ENCODE data around the gene ZZZ3.
"Not testable (repeated sequence)": the region's sequence is repeated elsewhere in the genome, so short reads cannot be mapped to it uniquely, and the experiment has no call there.

Gene ZZZ3

DNA sequence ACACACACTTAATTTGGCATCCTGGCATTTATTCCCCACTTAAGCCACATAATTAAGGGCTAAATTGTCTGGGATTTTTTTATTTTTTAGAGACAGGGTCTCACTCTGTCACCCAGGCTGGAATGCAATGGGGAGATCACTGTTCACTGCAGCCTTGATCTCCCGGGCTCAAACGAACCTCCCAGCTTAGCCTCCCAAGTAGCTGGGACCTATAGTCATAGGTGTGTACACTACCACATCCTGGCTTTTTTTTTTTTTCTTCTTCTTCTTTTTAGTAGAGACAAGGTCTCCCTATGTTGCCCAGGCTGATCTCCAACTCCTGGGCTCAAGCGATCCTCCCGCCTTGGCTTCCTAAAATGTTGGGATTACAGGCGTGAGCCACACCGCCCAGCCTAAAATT lies 24.2 kb downstream of the ZZZ3 start:
- ChIA-PET CTCF (interaction anchor here (0.5 to 1.5 kb wide), 3 partner anchors 11 to 1369 kb away, joined by 3 to 4 read pairs (median 3); no protein-coding TSS in a partner anchor), POLR2A (no interaction called here)
- Histone ChIP-seq H3K27me3 (replicated peaks in 2 of 5; ENCODE audit: control insufficient read depth in 4 of 5, insufficient read depth in 5 of 5, low read length in 4 of 5) (no peaks in the 10 kb centered on the region), H3K9me3 (ENCODE audit: control extremely low read depth in 1 of 5, control insufficient read depth in 4 of 5, insufficient read depth in 2 of 5, low read depth in 1 of 5, low read length in 4 of 5) (no peaks in the 10 kb centered on the region), H3K4me1 (ENCODE audit: control extremely low read depth in 1 of 4, control insufficient read depth in 4 of 4, insufficient read depth in 4 of 4, low read length in 3 of 4) (no peaks in the 10 kb centered on the region), H3K27ac (ENCODE audit: insufficient read depth in 1 of 2, low read depth in 1 of 2, low read length in 2 of 2, poor library complexity in 1 of 2, severe bottlenecking in 2 of 2) (no peak overlapping the region), H3K4me3 (ENCODE audit: control insufficient read depth in 1 of 7, extremely low read depth in 1 of 7, insufficient read depth in 4 of 7, low read depth in 2 of 7, low read length in 6 of 7) (no peak overlapping the region), H3K36me3 (ENCODE audit: control insufficient read depth in 4 of 4, insufficient read depth in 4 of 4, low read length in 3 of 4) (peaks cover 0 to 9% (median 8%) of the 10 kb centered on the region in 4 experiments)
- no peak for DNase-seq
- whole genome bisulfite sequencing (ENCODE audit: insufficient coverage) = no CpG with 5 or more reads among the region's 6 CpGs

DNA sequence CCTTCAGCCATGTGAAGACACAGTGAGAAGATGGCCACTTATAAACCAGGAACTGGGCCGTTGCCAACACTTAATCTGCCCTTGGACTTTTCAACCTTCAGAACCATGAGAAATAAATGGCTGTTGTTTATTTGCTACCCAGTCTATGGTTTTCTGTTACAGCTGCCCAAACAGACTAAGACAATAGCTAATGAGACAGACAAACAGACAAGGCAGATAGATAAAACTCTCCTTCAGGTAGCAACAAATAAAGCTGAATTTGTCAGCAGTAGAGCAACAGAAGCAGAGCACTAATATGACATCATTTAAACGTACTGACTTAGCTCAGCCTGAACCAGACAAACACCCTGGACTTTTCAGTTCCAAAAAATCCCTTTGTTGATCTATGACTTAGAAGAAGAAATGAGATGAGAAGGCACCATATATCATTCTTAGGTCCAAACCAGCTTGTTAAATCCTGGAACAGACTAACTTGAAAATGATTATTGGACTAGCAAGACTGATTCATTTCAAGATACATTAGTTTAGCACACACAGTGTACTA lies 27.0 kb downstream of the ZZZ3 start:
- no CpG with 5 or more reads among the region's 2 CpGs for WGBS (ENCODE audit: insufficient coverage)
- H3K4me1 ChIP-seq (ENCODE audit: control extremely low read depth in 1 of 4, control insufficient read depth in 4 of 4, insufficient read depth in 4 of 4, low read length in 3 of 4) = no peaks in the 10 kb centered on the region
- no peak overlapping the region for H3K4me3 ChIP-seq (ENCODE audit: control insufficient read depth in 1 of 7, extremely low read depth in 1 of 7, insufficient read depth in 4 of 7, low read depth in 2 of 7, low read length in 6 of 7)
- no peak for DNase-seq
- H3K36me3 ChIP-seq (ENCODE audit: control insufficient read depth in 4 of 4, insufficient read depth in 4 of 4, low read length in 3 of 4) = peaks cover 7 to 26% (median 16%) of the 10 kb centered on the region in 4 experiments
- ChIA-PET POLR2A (no interaction called here), CTCF (no interaction called here)
- H3K27ac ChIP-seq (ENCODE audit: insufficient read depth in 1 of 2, low read depth in 1 of 2, low read length in 2 of 2, poor library complexity in 1 of 2, severe bottlenecking in 2 of 2) = no peak overlapping the region
- H3K9me3 ChIP-seq (ENCODE audit: control extremely low read depth in 1 of 5, control insufficient read depth in 4 of 5, insufficient read depth in 2 of 5, low read depth in 1 of 5, low read length in 4 of 5) = peaks cover 0 to 10% (median 3%) of the 10 kb centered on the region in 5 experiments
- no peaks in the 10 kb centered on the region for H3K27me3 ChIP-seq (replicated peaks in 2 of 5; ENCODE audit: control insufficient read depth in 4 of 5, insufficient read depth in 5 of 5, low read length in 4 of 5)

DNA sequence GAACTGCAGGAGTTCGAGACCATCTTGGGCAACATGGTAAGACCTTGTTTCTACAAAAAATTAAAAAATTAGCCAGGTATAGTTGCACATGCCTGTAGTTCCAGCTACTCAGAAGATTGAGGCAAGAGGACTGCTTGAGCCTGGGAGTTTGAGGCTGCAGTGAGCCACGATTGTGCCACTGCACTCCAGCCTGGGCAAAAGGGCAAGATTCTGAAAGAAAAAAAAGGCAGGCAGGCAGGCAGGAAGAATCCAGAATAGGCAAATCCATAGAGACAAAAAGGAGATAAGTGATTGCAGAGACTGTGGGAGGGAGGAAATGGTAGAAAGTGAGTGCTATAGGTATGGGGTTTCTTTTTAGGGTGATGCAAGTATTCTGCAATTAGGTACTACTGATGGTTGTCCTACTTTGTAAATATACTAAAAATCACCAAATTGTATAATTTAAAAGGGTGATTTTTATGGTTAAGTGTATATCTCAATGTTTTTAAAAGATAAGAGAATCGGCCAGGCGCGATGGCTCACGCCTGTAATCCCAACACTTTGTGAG lies 29.4 kb downstream of the ZZZ3 start:
- CTCF ChIA-PET = no interaction called here

DNA sequence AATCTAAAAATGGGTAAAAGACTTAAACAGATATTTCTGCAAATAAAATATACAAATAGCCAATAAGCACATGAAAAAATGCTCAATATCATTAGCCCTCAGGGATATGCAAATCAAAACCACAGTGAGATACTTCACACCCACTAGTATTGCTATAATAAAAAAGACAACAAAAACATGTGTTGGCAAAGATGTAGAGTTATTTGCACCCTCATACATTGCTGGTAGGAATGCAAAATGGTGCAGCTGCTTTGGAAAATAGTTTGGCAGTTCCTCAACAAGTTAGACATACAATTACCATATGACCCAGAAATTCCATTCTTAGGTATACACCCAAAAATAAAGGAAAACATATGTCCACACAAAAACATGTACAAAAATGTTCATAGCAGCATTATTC lies 30.2 kb downstream of the ZZZ3 start:
- Histone ChIP-seq H3K36me3 (ENCODE audit: control insufficient read depth in 4 of 4, insufficient read depth in 4 of 4, low read length in 3 of 4) (peaks cover 10 to 40% (median 21%) of the 10 kb centered on the region in 4 experiments), H3K4me3 (ENCODE audit: control insufficient read depth in 1 of 7, extremely low read depth in 1 of 7, insufficient read depth in 4 of 7, low read depth in 2 of 7, low read length in 6 of 7) (no peak overlapping the region), H3K27me3 (replicated peaks in 2 of 5; ENCODE audit: control insufficient read depth in 4 of 5, insufficient read depth in 5 of 5, low read length in 4 of 5) (no peaks in the 10 kb centered on the region), H3K9me3 (ENCODE audit: control extremely low read depth in 1 of 5, control insufficient read depth in 4 of 5, insufficient read depth in 2 of 5, low read depth in 1 of 5, low read length in 4 of 5) (peaks cover 7 to 33% (median 16%) of the 10 kb centered on the region in 5 experiments), H3K27ac (ENCODE audit: insufficient read depth in 1 of 2, low read depth in 1 of 2, low read length in 2 of 2, poor library complexity in 1 of 2, severe bottlenecking in 2 of 2) (no peak overlapping the region), H3K4me1 (ENCODE audit: control extremely low read depth in 1 of 4, control insufficient read depth in 4 of 4, insufficient read depth in 4 of 4, low read length in 3 of 4) (no peaks in the 10 kb centered on the region)
- POLR2A ChIA-PET = no interaction called here
- CTCF ChIA-PET = no interaction called here
- no peak for DNase-seq

More for the DNA sequence above, 29.4 kb downstream of the ZZZ3 start:
- no peak overlapping the region for H3K4me3 ChIP-seq (ENCODE audit: control insufficient read depth in 1 of 7, extremely low read depth in 1 of 7, insufficient read depth in 4 of 7, low read depth in 2 of 7, low read length in 6 of 7)
- H3K27ac ChIP-seq (ENCODE audit: insufficient read depth in 1 of 2, low read depth in 1 of 2, low read length in 2 of 2, poor library complexity in 1 of 2, severe bottlenecking in 2 of 2) = no peak overlapping the region
- POLR2A ChIA-PET = no interaction called here
- no peaks in the 10 kb centered on the region for H3K4me1 ChIP-seq (ENCODE audit: control extremely low read depth in 1 of 4, control insufficient read depth in 4 of 4, insufficient read depth in 4 of 4, low read length in 3 of 4)
- H3K36me3 ChIP-seq (ENCODE audit: control insufficient read depth in 4 of 4, insufficient read depth in 4 of 4, low read length in 3 of 4) = peaks cover 10 to 35% (median 21%) of the 10 kb centered on the region in 4 experiments
- H3K9me3 ChIP-seq (ENCODE audit: control extremely low read depth in 1 of 5, control insufficient read depth in 4 of 5, insufficient read depth in 2 of 5, low read depth in 1 of 5, low read length in 4 of 5) = peaks cover 7 to 28% (median 15%) of the 10 kb centered on the region in 5 experiments
- 100% methylated on average over 2 of the region's 6 CpGs for WGBS (ENCODE audit: insufficient coverage)
- H3K27me3 ChIP-seq (replicated peaks in 2 of 5; ENCODE audit: control insufficient read depth in 4 of 5, insufficient read depth in 5 of 5, low read length in 4 of 5) = no peaks in the 10 kb centered on the region
- no peak for DNase-seq

DNA sequence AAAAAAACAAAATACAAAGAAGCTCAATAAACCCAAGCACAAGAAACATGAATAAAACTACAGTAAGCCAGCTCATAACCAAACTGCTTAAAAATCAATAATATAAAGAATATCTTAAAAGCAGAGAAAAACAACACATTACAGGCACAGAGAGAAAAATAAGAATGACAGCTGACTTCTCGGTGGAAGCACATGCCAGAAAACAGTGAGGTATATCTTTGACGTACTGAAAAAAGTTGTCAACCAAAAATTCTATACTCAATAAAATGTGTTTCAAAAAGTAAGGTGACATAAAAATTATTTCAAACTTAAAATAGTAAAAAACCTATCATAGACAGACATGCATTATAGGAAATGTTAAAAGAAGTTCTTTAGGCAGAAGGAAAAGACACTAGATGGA lies 33.3 kb downstream of the ZZZ3 start:
- peaks cover 7 to 39% (median 16%) of the 10 kb centered on the region in 5 experiments for H3K9me3 ChIP-seq (ENCODE audit: control extremely low read depth in 1 of 5, control insufficient read depth in 4 of 5, insufficient read depth in 2 of 5, low read depth in 1 of 5, low read length in 4 of 5)
- POLR2A ChIA-PET = no interaction called here
- peaks cover 14 to 46% (median 32%) of the 10 kb centered on the region in 4 experiments for H3K36me3 ChIP-seq (ENCODE audit: control insufficient read depth in 4 of 4, insufficient read depth in 4 of 4, low read length in 3 of 4)
- CTCF ChIA-PET = interaction anchor here (1.3 kb wide), 1 partner anchor 16 kb away, joined by 3 read pairs; no protein-coding TSS in a partner anchor
- WGBS (ENCODE audit: insufficient coverage) = no CpG with 5 or more reads among the region's 2 CpGs
- no peak for DNase-seq
- H3K27ac ChIP-seq (ENCODE audit: insufficient read depth in 1 of 2, low read depth in 1 of 2, low read length in 2 of 2, poor library complexity in 1 of 2, severe bottlenecking in 2 of 2) = no peak overlapping the region
- H3K4me3 ChIP-seq (ENCODE audit: control insufficient read depth in 1 of 7, extremely low read depth in 1 of 7, insufficient read depth in 4 of 7, low read depth in 2 of 7, low read length in 6 of 7) = no peak overlapping the region
- H3K4me1 ChIP-seq (ENCODE audit: control extremely low read depth in 1 of 4, control insufficient read depth in 4 of 4, insufficient read depth in 4 of 4, low read length in 3 of 4) = no peaks in the 10 kb centered on the region
- H3K27me3 ChIP-seq (replicated peaks in 2 of 5; ENCODE audit: control insufficient read depth in 4 of 5, insufficient read depth in 5 of 5, low read length in 4 of 5) = no peaks in the 10 kb centered on the region

DNA sequence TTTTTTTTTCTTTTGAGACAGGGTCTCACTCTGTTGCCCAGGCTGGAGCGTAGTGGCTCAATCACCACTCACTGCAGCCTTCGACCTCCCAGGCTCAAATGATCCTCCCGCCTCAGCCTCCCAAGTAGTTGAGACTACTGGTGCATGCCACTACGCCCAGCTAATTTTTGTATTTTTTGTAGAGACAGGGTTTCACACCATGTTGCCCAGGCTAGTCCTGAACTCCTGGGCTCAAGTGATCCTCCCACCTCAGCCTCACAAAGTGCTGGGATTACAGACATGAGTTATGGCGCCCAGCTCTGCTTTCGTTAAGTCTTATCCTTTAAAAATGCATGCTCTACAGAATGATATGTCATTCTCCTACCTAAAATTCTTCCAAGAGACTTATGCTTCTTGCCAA lies 36.2 kb downstream of the ZZZ3 start:
- WGBS (ENCODE audit: insufficient coverage) = 100% methylated on average over 4 of the region's 6 CpGs
- CTCF ChIA-PET; POLR2A ChIA-PET; H3K27ac ChIP-seq (ENCODE audit: insufficient read depth in 1 of 2, low read depth in 1 of 2, low read length in 2 of 2, poor library complexity in 1 of 2, severe bottlenecking in 2 of 2); H3K27me3 ChIP-seq (replicated peaks in 2 of 5; ENCODE audit: control insufficient read depth in 4 of 5, insufficient read depth in 5 of 5, low read length in 4 of 5); H3K4me3 ChIP-seq (ENCODE audit: control insufficient read depth in 1 of 7, extremely low read depth in 1 of 7, insufficient read depth in 4 of 7, low read depth in 2 of 7, low read length in 6 of 7); DNase-seq; H3K4me1 ChIP-seq (ENCODE audit: control extremely low read depth in 1 of 4, control insufficient read depth in 4 of 4, insufficient read depth in 4 of 4, low read length in 3 of 4): not testable (repeated sequence)
- Histone ChIP-seq H3K36me3 (ENCODE audit: control insufficient read depth in 4 of 4, insufficient read depth in 4 of 4, low read length in 3 of 4) (peaks cover 13 to 36% (median 25%) of the 10 kb centered on the region in 4 experiments), H3K9me3 (ENCODE audit: control extremely low read depth in 1 of 5, control insufficient read depth in 4 of 5, insufficient read depth in 2 of 5, low read depth in 1 of 5, low read length in 4 of 5) (peaks cover 7 to 37% (median 16%) of the 10 kb centered on the region in 5 experiments)

DNA sequence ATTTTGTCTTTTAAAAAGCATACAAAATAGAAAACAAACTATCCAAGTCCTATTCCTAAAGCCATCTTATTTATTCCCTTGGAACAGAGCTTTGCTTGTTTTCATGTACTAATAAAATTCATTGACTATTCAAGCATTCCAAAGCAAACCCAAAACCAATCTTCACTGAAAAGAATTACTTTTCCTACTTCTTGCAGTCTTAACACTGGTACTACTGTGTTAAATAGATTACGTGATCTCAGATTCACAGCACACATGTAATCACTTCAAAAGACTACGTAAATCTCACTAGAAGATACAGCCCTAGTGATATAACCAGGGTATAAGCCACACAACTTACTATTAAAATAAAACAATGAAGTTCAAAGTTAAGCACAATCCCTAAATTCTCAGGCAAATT lies 39.0 kb downstream of the ZZZ3 start:
- Histone ChIP-seq H3K27ac (ENCODE audit: insufficient read depth in 1 of 2, low read depth in 1 of 2, low read length in 2 of 2, poor library complexity in 1 of 2, severe bottlenecking in 2 of 2) (no peak overlapping the region), H3K4me3 (ENCODE audit: control insufficient read depth in 1 of 7, extremely low read depth in 1 of 7, insufficient read depth in 4 of 7, low read depth in 2 of 7, low read length in 6 of 7) (no peak overlapping the region), H3K9me3 (ENCODE audit: control extremely low read depth in 1 of 5, control insufficient read depth in 4 of 5, insufficient read depth in 2 of 5, low read depth in 1 of 5, low read length in 4 of 5) (peaks cover under 1 to 12% (median 6%) of the 10 kb centered on the region in 5 experiments), H3K27me3 (replicated peaks in 2 of 5; ENCODE audit: control insufficient read depth in 4 of 5, insufficient read depth in 5 of 5, low read length in 4 of 5) (no peaks in the 10 kb centered on the region), H3K4me1 (ENCODE audit: control extremely low read depth in 1 of 4, control insufficient read depth in 4 of 4, insufficient read depth in 4 of 4, low read length in 3 of 4) (no peaks in the 10 kb centered on the region), H3K36me3 (ENCODE audit: control insufficient read depth in 4 of 4, insufficient read depth in 4 of 4, low read length in 3 of 4) (peaks cover 6 to 39% (median 20%) of the 10 kb centered on the region in 4 experiments)
- no CpG with 5 or more reads among the region's 2 CpGs for WGBS (ENCODE audit: insufficient coverage)
- POLR2A ChIA-PET = no interaction called here
- CTCF ChIA-PET = interaction anchor here (1.2 kb wide), 1 partner anchor 66 kb away, joined by 3 read pairs; no protein-coding TSS in a partner anchor
- DNase-seq = no peak
